CD4-positive, alpha-beta memory T cell (primary cell): ENCODE measurements around the gene YAF2. TPM values are rescaled to one million over a fixed set of nuclear protein-coding genes. Genes with fewer than 3 reads are reported as not detected.
"Not testable (repeated sequence)": the region's sequence is repeated elsewhere in the genome, so short reads cannot be mapped to it uniquely, and the experiment has no call there.

Source experiments
- CTCF ChIA-PET: fragments of 350-600 bp; sonication (Branson Sonifier 250); formaldehyde crosslinking; loops from one replicate; lab custom pipeline; 2021; ENCODE audit warnings: inconsistent platforms; ENCODE audit not compliant: partially characterized antibody; lab: Charles Lee
- POLR2A ChIA-PET: fragments of 350-600 bp; sonication (Branson Sonifier 250); formaldehyde crosslinking; loops from one replicate; lab custom pipeline; 2021; ENCODE audit not compliant: partially characterized antibody; lab: Charles Lee
- DNase-seq, 5 donors: peaks; one replicate each; pipeline versions ENCODE4 v3.0.0 to v3.0.0-alpha.2; 2020 to 2022; ENCODE audit warnings: mixed read lengths in 1 of 5
- H3K27ac ChIP-seq: one replicate; pipeline ENCODE4 v1.7.0; 2013; ENCODE audit warnings: low read depth, low read length
- H3K27me3 ChIP-seq: 2 replicates; pipeline ENCODE4 v1.7.0; 2013; ENCODE audit warnings: mild to moderate bottlenecking, low read length, moderate library complexity; ENCODE audit not compliant: insufficient read depth
- H3K36me3 ChIP-seq: 2 replicates; pipeline ENCODE4 v1.7.0; 2013; ENCODE audit warnings: mild to moderate bottlenecking, low read length, moderate library complexity; ENCODE audit not compliant: insufficient read depth
- H3K4me1 ChIP-seq: 2 replicates; pipeline ENCODE4 v1.7.0; 2013; ENCODE audit warnings: mild to moderate bottlenecking, low read length, moderate library complexity; ENCODE audit not compliant: insufficient read depth
- H3K4me3 ChIP-seq, 2 donors: one replicate each; pipeline ENCODE4 v1.7.0; 2013; ENCODE audit warnings: low read length in 2 of 2, mild to moderate bottlenecking in 1 of 2
- H3K9me3 ChIP-seq, 2 donors: one replicate each; pipeline ENCODE4 v1.7.0; 2013; ENCODE audit warnings: low read length in 2 of 2, control low read depth in 1 of 2; ENCODE audit not compliant: control insufficient read depth in 1 of 2
- H3K27ac Mint-ChIP-seq, 7 donors: one replicate each; pipeline ENCODE4 v1.8.0; 2020 to 2021; ENCODE audit warnings: mixed read lengths in 7 of 7, mild to moderate bottlenecking in 6 of 7, inconsistent platforms in 3 of 7, moderate library complexity in 3 of 7
- H3K27me3 Mint-ChIP-seq, 2 donors: one replicate each; pipeline ENCODE4 v1.8.0; 2020 to 2021; ENCODE audit warnings: mixed read lengths in 2 of 2
- H3K36me3 Mint-ChIP-seq, 2 donors: one replicate each; pipeline ENCODE4 v1.8.0; 2020 to 2021; ENCODE audit warnings: mixed read lengths in 2 of 2, inconsistent platforms in 1 of 2, mild to moderate bottlenecking in 1 of 2
- H3K4me1 Mint-ChIP-seq, 4 donors: one replicate each; pipeline ENCODE4 v1.8.0; 2020 to 2021; ENCODE audit warnings: mixed read lengths in 4 of 4, mild to moderate bottlenecking in 1 of 4
- H3K4me3 Mint-ChIP-seq, 8 donors: one replicate each; pipeline ENCODE4 v1.8.0; 2020 to 2021; ENCODE audit warnings: mixed read lengths in 8 of 8, mild to moderate bottlenecking in 7 of 8, moderate library complexity in 6 of 8, inconsistent platforms in 3 of 8
- H3K9me3 Mint-ChIP-seq, 8 donors: one replicate each; pipeline ENCODE4 v1.8.0; 2020 to 2021; ENCODE audit warnings: mixed read lengths in 8 of 8, mild to moderate bottlenecking in 5 of 8, inconsistent platforms in 3 of 8, moderate library complexity in 1 of 8
- intact Hi-C: fragments of 100-400 bp; cut with micrococcal nuclease; formaldehyde crosslinking; loops from one replicate; pipeline ENCODE4 v1.15.1; 2023
- polyA plus RNA-seq, 2 donors: library from polyadenylated mRNA; unstranded; fragments of 300-500 nt; fragmentation: Illumina TruSeq; gene quantifications; one replicate each; pipeline ENCODE4 v1.2.3, GENCODE V29; 2021
- total RNA-seq, 2 experiments: library from RNA; stranded (reverse); gene quantifications; one replicate each; pipeline ENCODE4 v1.2.3, GENCODE V29; 2021

Gene YAF2
- total and polyA plus RNA-seq, 4 experiments from 2014 or later: 7.2 to 40.7 (median 29.3) TPM

DNA sequence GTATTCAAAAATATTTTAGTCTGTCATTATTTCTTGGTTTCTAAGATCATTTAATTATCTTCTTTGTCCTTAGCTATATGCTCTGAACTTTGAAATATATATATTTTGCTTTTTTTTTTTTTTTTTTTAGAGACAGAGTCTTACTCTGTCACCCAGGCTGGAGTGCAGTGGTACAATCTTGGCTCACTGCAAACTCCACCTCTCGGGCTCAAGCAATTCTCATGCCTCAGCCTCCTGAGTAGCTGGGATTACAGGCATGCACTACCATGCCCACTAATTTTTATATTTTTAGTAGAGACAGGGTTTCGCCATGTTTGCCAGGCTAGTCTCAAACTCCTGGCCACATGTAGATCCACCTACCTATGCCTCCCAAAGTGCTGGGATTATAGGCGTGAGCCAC is 49.8 kb downstream of the YAF2 start:
- intact Hi-C loops, H3K4me3 Mint-ChIP-seq, H3K27ac Mint-ChIP-seq, H3K27me3 Mint-ChIP-seq, H3K4me1 ChIP-seq, DNase-seq, H3K36me3 ChIP-seq, H3K9me3 Mint-ChIP-seq, H3K27ac ChIP-seq, H3K9me3 ChIP-seq, H3K27me3 ChIP-seq, H3K4me3 ChIP-seq, CTCF ChIA-PET: not testable (repeated sequence)
- Mint-ChIP-seq H3K36me3 (peaks cover 15 to 28% of the 10 kb centered on the region in 2 donors), H3K4me1 (peaks cover 7 to 15% (median 10%) of the 10 kb centered on the region in 4 donors)
- POLR2A ChIA-PET: interaction anchor here (1.0 kb wide), 1 partner anchor 169 kb away, joined by 3 read pairs; no protein-coding TSS in a partner anchor

DNA sequence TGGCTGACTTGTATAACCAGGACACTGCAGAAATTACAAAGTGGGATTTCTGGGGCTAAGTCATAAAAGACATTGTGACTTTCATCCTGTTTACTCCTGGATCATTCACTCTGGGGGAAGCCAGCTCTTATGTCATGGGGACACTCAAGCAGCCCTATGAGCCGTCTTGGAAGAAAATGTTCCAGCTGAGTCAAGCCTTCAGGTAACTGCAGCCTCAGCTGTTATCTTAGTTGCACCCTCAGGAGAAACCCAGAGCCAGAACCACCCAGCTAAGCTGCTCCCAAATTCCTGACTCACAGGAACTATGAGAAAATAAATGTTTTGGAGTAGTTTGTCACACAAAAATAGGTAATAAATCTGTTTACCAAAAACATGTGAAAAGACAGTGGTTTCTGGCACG is 50.2 kb downstream of the YAF2 start:
- Histone ChIP-seq H3K9me3 (no peaks in the 10 kb centered on the region), H3K27me3 (no peaks in the 10 kb centered on the region), H3K36me3 (no peaks in the 10 kb centered on the region), H3K4me1 (no peaks in the 10 kb centered on the region), H3K27ac (no peak overlapping the region), H3K4me3 (no peak overlapping the region)
- Mint-ChIP-seq H3K4me1 (peaks cover 10 to 20% (median 14%) of the 10 kb centered on the region in 4 donors), H3K36me3 (peaks cover 15 to 29% of the 10 kb centered on the region in 2 donors), H3K9me3 (no peaks in the 10 kb centered on the region), H3K27ac (no peak overlapping the region), H3K4me3 (no peak overlapping the region), H3K27me3 (no peaks in the 10 kb centered on the region)
- no peak for DNase-seq
- CTCF ChIA-PET: no interaction called here
- POLR2A ChIA-PET: interaction anchor here (1.0 kb wide), 1 partner anchor 170 kb away, joined by 3 read pairs; no protein-coding TSS in a partner anchor
- intact Hi-C loops: no loop called here

DNA sequence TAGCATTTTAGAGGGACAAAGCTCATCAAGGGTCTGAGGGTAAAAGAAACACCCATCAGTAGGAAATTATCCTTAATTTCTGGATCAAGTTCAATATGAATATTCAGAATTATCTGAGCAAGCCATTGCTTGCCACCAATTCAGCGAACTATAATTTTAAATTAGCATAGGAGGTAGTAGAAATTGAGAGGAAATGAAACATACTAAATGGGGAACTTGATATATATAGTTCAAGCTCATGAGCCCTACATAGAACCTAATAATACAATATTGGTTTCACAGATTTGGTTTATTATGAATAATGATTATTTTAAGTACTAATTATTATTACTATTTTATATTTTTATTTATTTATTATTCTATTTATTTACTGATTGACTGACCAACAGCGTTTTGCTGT is 51.3 kb downstream of the YAF2 start:
- H3K27ac ChIP-seq: no peak overlapping the region
- no peaks in the 10 kb centered on the region for H3K9me3 Mint-ChIP-seq
- CTCF ChIA-PET: no interaction called here
- H3K9me3 ChIP-seq: no peaks in the 10 kb centered on the region
- DNase-seq: no peak
- no peaks in the 10 kb centered on the region for H3K4me1 ChIP-seq
- H3K4me3 ChIP-seq: no peak overlapping the region
- H3K27me3 Mint-ChIP-seq: no peaks in the 10 kb centered on the region
- no peak overlapping the region for H3K4me3 Mint-ChIP-seq
- POLR2A ChIA-PET: no interaction called here
- peaks cover 18 to 26% of the 10 kb centered on the region in 2 donors for H3K36me3 Mint-ChIP-seq
- no peak overlapping the region for H3K27ac Mint-ChIP-seq
- H3K27me3 ChIP-seq: no peaks in the 10 kb centered on the region
- H3K4me1 Mint-ChIP-seq: peaks cover 7 to 23% (median 18%) of the 10 kb centered on the region in 4 donors
- no peaks in the 10 kb centered on the region for H3K36me3 ChIP-seq
- intact Hi-C loops: no loop called here

DNA sequence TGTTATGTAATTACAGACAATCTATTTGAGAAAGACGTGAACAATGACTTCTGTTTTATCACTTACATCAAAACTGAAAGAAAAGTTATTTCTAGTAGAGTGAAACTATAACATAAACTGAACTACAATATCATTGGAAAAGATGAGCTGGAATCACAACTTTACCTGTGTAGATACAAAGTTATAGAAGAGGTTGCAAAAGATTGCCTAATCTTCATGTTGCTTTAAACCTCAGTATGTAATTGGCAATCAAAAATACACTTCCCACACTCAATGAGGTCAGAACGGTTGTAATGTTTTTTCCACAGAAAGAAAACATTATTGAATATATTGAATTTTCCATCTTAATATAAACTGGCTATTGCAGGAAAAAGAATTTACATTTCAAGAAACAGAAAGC is 55.7 kb downstream of the YAF2 start:
- no peaks in the 10 kb centered on the region for H3K36me3 ChIP-seq
- DNase-seq: no peak
- H3K27ac ChIP-seq: no peak overlapping the region
- POLR2A ChIA-PET: no interaction called here
- Mint-ChIP-seq H3K4me1 (peaks cover 7 to 26% (median 20%) of the 10 kb centered on the region in 4 donors), H3K36me3 (peaks cover 23 to 31% of the 10 kb centered on the region in 2 donors), H3K4me3 (no peak overlapping the region), H3K27me3 (no peaks in the 10 kb centered on the region), H3K9me3 (no peaks in the 10 kb centered on the region), H3K27ac (peak overlapping the region in 1 of 7 donors; percentile 31)
- no peaks in the 10 kb centered on the region for H3K27me3 ChIP-seq
- intact Hi-C loops: no loop called here
- no peaks in the 10 kb centered on the region for H3K9me3 ChIP-seq
- CTCF ChIA-PET: interaction anchor here (0.5 kb wide), 1 partner anchor 114 kb away, joined by 4 read pairs; no protein-coding TSS in a partner anchor
- H3K4me3 ChIP-seq: no peak overlapping the region
- no peaks in the 10 kb centered on the region for H3K4me1 ChIP-seq

DNA sequence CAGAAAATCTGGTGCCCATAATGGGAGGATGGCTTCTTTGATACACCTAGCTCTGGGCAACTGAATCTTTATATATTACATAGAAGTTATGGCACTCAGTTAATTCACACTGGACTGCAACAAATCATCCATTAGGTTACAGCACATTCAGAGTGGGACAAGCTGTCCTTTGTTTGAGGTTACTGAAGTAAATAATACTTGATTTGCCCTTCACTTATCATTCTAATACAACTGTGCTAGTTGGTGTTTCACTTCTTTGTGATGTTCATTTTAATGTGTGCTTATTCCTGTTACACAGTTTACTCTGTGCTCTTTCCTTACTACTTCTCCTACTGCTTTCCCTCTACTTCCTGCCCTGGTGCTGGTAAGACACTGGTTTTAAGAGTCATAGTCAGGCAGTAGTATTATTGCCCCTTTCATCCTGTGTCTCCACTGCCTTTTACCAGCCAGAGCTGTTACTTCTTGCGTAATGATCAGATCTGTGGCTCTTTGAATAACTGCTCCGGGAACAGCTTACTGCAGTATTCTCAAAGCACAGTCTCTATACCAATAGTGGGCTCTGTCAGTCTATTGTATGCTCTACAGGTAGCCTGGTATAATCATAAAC is 57.0 kb downstream of the YAF2 start:
- CTCF ChIA-PET: interaction anchor here (2.4 kb wide), 1 partner anchor 11 kb away, joined by 7 read pairs; no protein-coding TSS in a partner anchor
- Mint-ChIP-seq H3K4me3 (no peak overlapping the region), H3K4me1 (peaks cover 15 to 29% (median 26%) of the 10 kb centered on the region in 4 donors), H3K36me3 (peaks cover 35 to 40% of the 10 kb centered on the region in 2 donors), H3K27me3 (no peaks in the 10 kb centered on the region), H3K9me3 (no peaks in the 10 kb centered on the region), H3K27ac (peak overlapping the region in 3 of 7 donors; percentile 4 to 77 (median 58))
- POLR2A ChIA-PET: no interaction called here
- H3K27me3 ChIP-seq: no peaks in the 10 kb centered on the region
- no peak for DNase-seq
- no peaks in the 10 kb centered on the region for H3K9me3 ChIP-seq
- intact Hi-C loops: no loop called here
- no peaks in the 10 kb centered on the region for H3K4me1 ChIP-seq
- H3K27ac ChIP-seq: no peak overlapping the region
- no peak overlapping the region for H3K4me3 ChIP-seq
- no peaks in the 10 kb centered on the region for H3K36me3 ChIP-seq

DNA sequence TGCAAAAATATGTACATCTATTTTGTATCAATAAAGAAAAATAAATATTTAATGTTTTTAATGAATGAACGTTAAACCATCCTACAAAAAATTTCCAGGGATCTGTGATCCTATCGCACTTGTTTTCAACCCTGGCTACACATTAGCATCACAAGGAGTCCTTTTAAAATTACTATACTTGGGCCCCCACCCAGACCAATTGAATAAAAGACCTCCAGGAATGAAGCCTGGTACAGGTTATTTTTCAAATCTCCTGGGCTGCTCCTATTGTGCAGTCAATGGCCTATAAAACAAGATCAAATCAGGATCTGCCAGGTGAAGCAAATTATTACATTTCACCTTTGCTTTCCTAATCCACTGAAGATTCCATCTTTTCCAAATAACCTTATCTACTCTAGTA is 59.9 kb downstream of the YAF2 start:
- no peaks in the 10 kb centered on the region for H3K27me3 ChIP-seq
- intact Hi-C loops: no loop called here
- H3K36me3 ChIP-seq: no peaks in the 10 kb centered on the region
- ChIA-PET POLR2A (no interaction called here), CTCF (no interaction called here)
- H3K27ac ChIP-seq: no peak overlapping the region
- H3K4me3 Mint-ChIP-seq: no peak overlapping the region
- peaks cover 30% of the 10 kb centered on the region in 2 donors for H3K36me3 Mint-ChIP-seq
- no peak overlapping the region for H3K4me3 ChIP-seq
- peaks cover 0 to 2% (median 0%) of the 10 kb centered on the region in 8 donors for H3K9me3 Mint-ChIP-seq
- H3K9me3 ChIP-seq: no peaks in the 10 kb centered on the region
- DNase-seq: no peak
- H3K4me1 Mint-ChIP-seq: peaks cover 26 to 37% (median 28%) of the 10 kb centered on the region in 4 donors
- H3K4me1 ChIP-seq: no peaks in the 10 kb centered on the region
- no peaks in the 10 kb centered on the region for H3K27me3 Mint-ChIP-seq
- no peak overlapping the region for H3K27ac Mint-ChIP-seq

DNA sequence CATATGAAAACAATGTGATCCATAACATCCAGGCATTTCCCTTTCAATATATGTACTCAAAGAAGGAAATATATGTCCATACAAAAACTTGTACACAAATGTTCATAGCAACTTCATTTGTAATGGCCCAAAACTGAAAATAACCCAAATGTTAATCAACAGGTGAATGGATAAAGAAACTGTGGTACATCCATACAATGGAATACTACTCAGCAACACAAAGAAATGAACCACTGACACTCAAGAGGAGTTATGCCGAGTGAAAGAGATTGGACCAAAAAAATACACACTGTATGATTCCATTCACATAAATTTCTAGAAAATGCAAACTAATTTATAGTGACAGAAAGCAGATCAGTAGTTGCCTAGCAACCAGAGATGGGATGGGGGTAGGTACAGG is 63.1 kb downstream of the YAF2 start:
- ChIA-PET CTCF (no interaction called here), POLR2A (no interaction called here)
- H3K4me3 ChIP-seq: no peak overlapping the region
- H3K4me3 Mint-ChIP-seq: no peak overlapping the region
- peak overlapping the region in 2 of 7 donors; percentile 21 to 43 for H3K27ac Mint-ChIP-seq
- H3K36me3 Mint-ChIP-seq: peaks cover 31 to 39% of the 10 kb centered on the region in 2 donors
- H3K27ac ChIP-seq: no peak overlapping the region
- intact Hi-C loops: no loop called here
- no peaks in the 10 kb centered on the region for H3K27me3 ChIP-seq
- H3K27me3 Mint-ChIP-seq: no peaks in the 10 kb centered on the region
- DNase-seq: no peak
- no peaks in the 10 kb centered on the region for H3K9me3 ChIP-seq
- H3K4me1 ChIP-seq: no peaks in the 10 kb centered on the region
- H3K9me3 Mint-ChIP-seq: peaks cover 0 to 2% (median 0%) of the 10 kb centered on the region in 8 donors
- peaks cover 18 to 33% (median 25%) of the 10 kb centered on the region in 4 donors for H3K4me1 Mint-ChIP-seq
- H3K36me3 ChIP-seq: no peaks in the 10 kb centered on the region
